Measurements from ENCODE around the gene ATXN2.

The ATXN2 gene

GRCh38 chr12:111410431-111411184, 188.5 kb downstream of the ATXN2 start:
- no peak for TF ChIP-seq CEBPB (IDR thresholded peaks at IDR 0.05)

DNA sequence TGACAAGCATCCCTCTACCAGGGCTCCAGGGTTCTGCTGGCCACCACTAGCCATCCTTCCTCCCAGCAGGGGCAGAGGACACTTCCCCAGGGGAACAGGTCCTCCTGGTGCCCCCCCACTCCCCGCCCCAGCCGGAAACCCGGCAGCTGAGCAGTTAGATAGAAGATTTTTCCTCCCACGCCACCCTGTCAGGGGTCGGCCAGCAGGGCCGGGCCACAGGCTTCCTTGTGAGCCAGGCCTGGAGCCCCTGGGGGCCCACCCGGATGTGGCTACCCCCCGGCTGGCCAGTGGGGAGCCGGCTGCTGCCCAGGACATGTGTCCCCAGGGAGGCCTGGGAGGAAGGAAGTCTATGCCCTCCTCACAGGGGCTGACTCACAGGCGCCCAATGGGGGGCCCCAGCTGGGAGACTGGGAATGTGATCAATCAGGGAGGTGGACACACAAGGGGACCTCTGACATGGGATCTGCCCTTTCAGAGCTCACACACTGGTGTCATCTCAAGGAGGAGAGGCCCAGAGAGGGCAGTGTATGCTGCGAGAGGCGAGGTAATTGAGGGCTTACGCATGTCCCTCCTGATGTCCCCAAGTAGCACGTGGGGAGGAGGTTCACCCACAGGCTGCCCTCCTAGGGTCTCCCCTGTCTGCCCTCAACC, 189.2 kb downstream of the ATXN2 start:
- TF ChIP-seq EGR1 (IDR thresholded peaks at IDR 0.05) (peak; percentile 84), RAD21 (IDR thresholded peaks at IDR 0.05; ENCODE audit: low read depth) (0 out of 2 replicates have a peak, but pooled peaks have one; percentile 8), ZBTB7A (IDR thresholded peaks at IDR 0.05; ENCODE audit: low read depth) (peak; percentile 94), EP300 (IDR thresholded peaks at IDR 0.05; ENCODE audit: borderline replicate concordance) (peak; percentile 95), CREB1 (IDR thresholded peaks at IDR 0.05; ENCODE audit: low read depth) (0 out of 2 replicates have a peak, but pooled peaks have one; percentile 23), CEBPB (IDR thresholded peaks at IDR 0.05) (no peak), NFIC (IDR thresholded peaks at IDR 0.05) (peak; percentile 90), TCF12 (IDR thresholded peaks at IDR 0.05; ENCODE audit: low read depth) (peak; percentile 98), FOXM1 (IDR thresholded peaks at IDR 0.05; ENCODE audit: borderline replicate concordance, low read depth) (peak; percentile 91), USF1 (IDR thresholded peaks at IDR 0.05) (peak; percentile 46), TAF1 (IDR thresholded peaks at IDR 0.05; ENCODE audit: low read depth) (no peak), YY1 (IDR thresholded peaks at IDR 0.05; ENCODE audit: low read depth) (peak; percentile 42; the same call in 1 of the 2 replicates), TEAD4 (IDR thresholded peaks at IDR 0.05) (peak; percentile 81)
- TF ChIP-seq, protein P1, sequence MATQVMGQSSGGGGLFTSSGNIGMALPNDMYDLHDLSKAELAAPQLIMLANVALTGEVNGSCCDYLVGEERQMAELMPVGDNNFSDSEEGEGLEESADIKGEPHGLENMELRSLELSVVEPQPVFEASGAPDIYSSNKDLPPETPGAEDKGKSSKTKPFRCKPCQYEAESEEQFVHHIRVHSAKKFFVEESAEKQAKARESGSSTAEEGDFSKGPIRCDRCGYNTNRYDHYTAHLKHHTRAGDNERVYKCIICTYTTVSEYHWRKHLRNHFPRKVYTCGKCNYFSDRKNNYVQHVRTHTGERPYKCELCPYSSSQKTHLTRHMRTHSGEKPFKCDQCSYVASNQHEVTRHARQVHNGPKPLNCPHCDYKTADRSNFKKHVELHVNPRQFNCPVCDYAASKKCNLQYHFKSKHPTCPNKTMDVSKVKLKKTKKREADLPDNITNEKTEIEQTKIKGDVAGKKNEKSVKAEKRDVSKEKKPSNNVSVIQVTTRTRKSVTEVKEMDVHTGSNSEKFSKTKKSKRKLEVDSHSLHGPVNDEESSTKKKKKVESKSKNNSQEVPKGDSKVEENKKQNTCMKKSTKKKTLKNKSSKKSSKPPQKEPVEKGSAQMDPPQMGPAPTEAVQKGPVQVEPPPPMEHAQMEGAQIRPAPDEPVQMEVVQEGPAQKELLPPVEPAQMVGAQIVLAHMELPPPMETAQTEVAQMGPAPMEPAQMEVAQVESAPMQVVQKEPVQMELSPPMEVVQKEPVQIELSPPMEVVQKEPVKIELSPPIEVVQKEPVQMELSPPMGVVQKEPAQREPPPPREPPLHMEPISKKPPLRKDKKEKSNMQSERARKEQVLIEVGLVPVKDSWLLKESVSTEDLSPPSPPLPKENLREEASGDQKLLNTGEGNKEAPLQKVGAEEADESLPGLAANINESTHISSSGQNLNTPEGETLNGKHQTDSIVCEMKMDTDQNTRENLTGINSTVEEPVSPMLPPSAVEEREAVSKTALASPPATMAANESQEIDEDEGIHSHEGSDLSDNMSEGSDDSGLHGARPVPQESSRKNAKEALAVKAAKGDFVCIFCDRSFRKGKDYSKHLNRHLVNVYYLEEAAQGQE (IDR thresholded peaks at IDR 0.05; ENCODE audit: low read depth) = no peak
- TF ChIP-seq, protein P2, sequence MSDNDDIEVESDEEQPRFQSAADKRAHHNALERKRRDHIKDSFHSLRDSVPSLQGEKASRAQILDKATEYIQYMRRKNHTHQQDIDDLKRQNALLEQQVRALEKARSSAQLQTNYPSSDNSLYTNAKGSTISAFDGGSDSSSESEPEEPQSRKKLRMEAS (IDR thresholded peaks at IDR 0.05) = peak; percentile 65

DNA sequence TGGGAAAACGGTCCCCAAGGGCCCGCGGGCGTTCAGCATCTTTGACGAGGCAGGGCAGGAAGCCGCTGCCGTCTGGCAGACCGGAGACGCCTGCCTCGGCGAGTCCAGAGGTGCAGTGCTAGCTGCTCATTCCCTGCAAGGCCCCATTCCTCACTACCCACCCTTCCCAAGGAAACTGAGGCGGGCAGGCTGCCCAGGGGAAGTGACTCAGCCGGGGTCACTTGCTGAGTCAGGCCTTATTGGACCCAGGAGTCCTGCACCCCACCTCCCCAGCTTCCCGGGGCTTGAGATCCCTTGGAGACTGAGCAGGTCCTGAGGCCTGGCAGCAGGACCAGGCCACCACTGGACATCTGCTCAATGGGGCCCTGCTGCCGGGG, 189.7 kb downstream of the ATXN2 start:
- TF ChIP-seq FOXM1 (IDR thresholded peaks at IDR 0.05; ENCODE audit: borderline replicate concordance, low read depth) (no peak), ZBTB7A (IDR thresholded peaks at IDR 0.05; ENCODE audit: low read depth) (no peak), CEBPB (IDR thresholded peaks at IDR 0.05) (no peak), NFIC (IDR thresholded peaks at IDR 0.05) (no peak), RAD21 (IDR thresholded peaks at IDR 0.05; ENCODE audit: low read depth) (no peak), TEAD4 (IDR thresholded peaks at IDR 0.05) (no peak), EGR1 (IDR thresholded peaks at IDR 0.05) (no peak), USF1 (IDR thresholded peaks at IDR 0.05) (no peak), CREB1 (IDR thresholded peaks at IDR 0.05; ENCODE audit: low read depth) (no peak), TCF12 (IDR thresholded peaks at IDR 0.05; ENCODE audit: low read depth) (no peak), YY1 (IDR thresholded peaks at IDR 0.05; ENCODE audit: low read depth) (no peak), EP300 (IDR thresholded peaks at IDR 0.05; ENCODE audit: borderline replicate concordance) (no peak), TAF1 (IDR thresholded peaks at IDR 0.05; ENCODE audit: low read depth) (no peak)
- TF ChIP-seq, protein P2 (IDR thresholded peaks at IDR 0.05) = no peak
- TF ChIP-seq, protein P1 (IDR thresholded peaks at IDR 0.05; ENCODE audit: low read depth) = no peak

GRCh38 chr12:111408686-111409402, 190.3 kb downstream of the ATXN2 start:
- TF ChIP-seq TEAD4 (IDR thresholded peaks at IDR 0.05) (no peak), EGR1 (IDR thresholded peaks at IDR 0.05) (no peak)
- TF ChIP-seq, protein P2 (IDR thresholded peaks at IDR 0.05) = no peak

- TF ChIP-seq NFIC (IDR thresholded peaks at IDR 0.05) (no peak), YY1 (IDR thresholded peaks at IDR 0.05; ENCODE audit: low read depth) (no peak), CREB1 (IDR thresholded peaks at IDR 0.05; ENCODE audit: low read depth) (no peak), TEAD4 (IDR thresholded peaks at IDR 0.05) (no peak), TAF1 (IDR thresholded peaks at IDR 0.05; ENCODE audit: low read depth) (no peak), EP300 (IDR thresholded peaks at IDR 0.05; ENCODE audit: borderline replicate concordance) (no peak), ZBTB7A (IDR thresholded peaks at IDR 0.05; ENCODE audit: low read depth) (no peak)
These were observed 191.0 kb downstream of the ATXN2 start for GRCh38 chr12:111408116-111408440.

Measured in Ishikawa (cell line).